Stimulated activated CD8-positive, alpha-beta memory T cell treated with anti-CD3 and anti-CD28 coated beads, Interleukin-4, amount 100 ng/mL, for 1 hour (primary cell): Measurements from ENCODE around the gene MIX23.

Source experiments
- DNase-seq, 2 donors: peaks; one replicate each; pipeline ENCODE4 v3.0.0-alpha.2; 2020; ENCODE audit warnings: low read depth in 2 of 2, low spot score in 1 of 2

Gene MIX23

GRCh38 chr3:122353215-122353614 is 29.8 kb downstream of the MIX23 start:
- no peak for DNase-seq

DNA sequence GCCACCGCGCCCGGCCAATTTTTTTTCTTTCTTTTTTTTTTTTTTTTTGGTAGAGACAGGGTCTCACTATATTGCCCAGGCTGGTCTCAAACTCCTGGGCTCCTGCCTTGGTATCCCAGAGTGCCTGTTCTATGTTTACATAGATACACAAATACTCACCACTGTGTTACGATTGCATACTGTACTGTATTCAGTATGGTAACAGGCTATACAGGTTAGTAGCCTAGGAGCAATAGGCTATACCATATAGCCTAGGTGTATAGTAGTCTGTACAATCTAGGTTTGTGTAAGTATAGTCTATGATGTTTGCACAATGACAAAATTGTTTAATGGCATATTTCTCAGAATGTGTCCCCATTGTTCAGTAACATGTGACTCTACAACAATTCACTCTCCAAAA is 31.4 kb downstream of the MIX23 start:
- DNase-seq = no peak

GRCh38 chr3:122350814-122351418 is 32.1 kb downstream of the MIX23 start:
- no peak for DNase-seq

- DNase-seq = no peak
Observed at GRCh38 chr3:122349171-122349570, 33.9 kb downstream of the MIX23 start.

- DNase-seq = no peak
Observed at GRCh38 chr3:122343654-122344053, 39.4 kb downstream of the MIX23 start.

GRCh38 chr3:122342803-122343202 is 40.2 kb downstream of the MIX23 start:
- no peak for DNase-seq

- DNase-seq = no peak
Observed at GRCh38 chr3:122332551-122332950, 50.5 kb downstream of the MIX23 start.

GRCh38 chr3:122331886-122332285 is 51.1 kb downstream of the MIX23 start:
- no peak for DNase-seq

- DNase-seq = no peak
Observed at GRCh38 chr3:122325769-122326168, 57.3 kb downstream of the MIX23 start.

- no peak for DNase-seq
Observed at GRCh38 chr3:122324871-122325323, 58.1 kb downstream of the MIX23 start, which contains the start of gene CSTA. Gene CSTA (plus strand): TSS chr3:122325248. CDS start chr3:122325293, 45 bp downstream.

GRCh38 chr3:122322095-122323075 is 60.6 kb downstream of the MIX23 start:
- DNase-seq = no peak

DNA sequence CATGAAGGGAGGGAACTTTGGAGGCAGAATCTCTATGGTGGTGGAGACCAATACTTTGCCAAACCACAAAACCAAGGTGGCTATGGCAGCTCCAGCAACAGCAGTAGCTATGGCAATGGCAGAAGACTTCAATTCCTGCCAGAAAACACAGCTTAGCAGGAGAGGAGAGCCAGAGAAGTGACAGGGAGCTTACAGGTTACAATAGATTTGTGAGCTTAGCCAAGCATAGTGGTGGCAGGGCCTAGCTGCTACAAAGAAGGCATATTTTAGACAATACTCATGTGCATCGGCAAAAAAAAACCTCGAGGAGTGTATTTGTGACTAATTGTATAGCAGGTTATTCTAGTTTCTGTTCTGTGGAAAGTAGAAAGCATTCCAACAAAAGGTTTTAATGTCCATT is 64.4 kb downstream of the MIX23 start:
- DNase-seq = no peak

DNA sequence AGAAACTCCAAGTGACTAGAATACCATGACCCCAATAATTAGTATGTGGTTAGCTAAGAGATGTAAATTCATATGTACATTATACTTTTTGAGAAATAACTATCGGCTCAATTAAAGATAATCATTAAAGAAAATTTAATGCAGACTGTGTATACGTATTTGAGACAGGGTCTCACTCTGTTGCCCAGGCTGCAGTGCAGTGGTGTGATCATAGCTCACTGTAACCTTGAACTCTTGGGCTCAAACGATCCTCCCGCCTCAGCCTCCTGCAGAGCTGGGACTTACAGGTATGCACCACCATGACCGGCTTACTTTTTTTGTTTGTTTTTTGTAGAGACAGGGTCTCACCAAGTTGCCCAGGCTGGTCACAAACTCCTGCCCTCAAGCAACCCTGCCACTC is 66.7 kb downstream of the MIX23 start:
- no peak for DNase-seq

GRCh38 chr3:122315619-122316018 is 67.4 kb downstream of the MIX23 start:
- DNase-seq = no peak

DNA sequence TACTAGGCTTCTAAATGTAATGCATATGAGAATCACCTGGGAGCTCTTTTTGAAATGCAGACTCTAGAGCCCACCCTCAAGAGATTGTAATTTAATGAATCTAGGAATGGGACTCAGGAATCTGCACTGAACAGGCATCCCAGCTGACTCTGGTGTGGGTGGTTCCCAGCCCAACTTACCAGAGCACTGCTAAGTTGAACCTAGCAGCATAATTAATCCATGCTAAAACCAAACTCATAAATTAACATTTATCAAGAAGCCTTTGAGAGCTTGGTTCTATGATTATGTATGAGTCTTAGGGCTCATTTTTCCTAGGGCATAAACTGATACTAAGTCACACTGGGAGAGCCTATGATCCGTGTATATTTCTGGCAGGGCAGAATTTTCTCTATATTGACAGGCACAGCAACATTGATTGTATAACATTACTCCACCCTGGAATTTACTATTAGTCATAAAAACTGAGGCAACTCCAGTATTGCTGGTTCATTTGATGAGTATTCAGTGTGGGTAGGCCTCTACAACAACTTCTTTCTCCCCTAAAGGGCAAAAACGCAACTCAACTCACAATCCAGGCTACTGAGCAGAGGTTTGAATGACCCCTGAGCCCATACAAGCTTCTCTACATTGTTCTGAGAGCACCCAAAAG is 68.7 kb downstream of the MIX23 start:
- no peak for DNase-seq

DNA sequence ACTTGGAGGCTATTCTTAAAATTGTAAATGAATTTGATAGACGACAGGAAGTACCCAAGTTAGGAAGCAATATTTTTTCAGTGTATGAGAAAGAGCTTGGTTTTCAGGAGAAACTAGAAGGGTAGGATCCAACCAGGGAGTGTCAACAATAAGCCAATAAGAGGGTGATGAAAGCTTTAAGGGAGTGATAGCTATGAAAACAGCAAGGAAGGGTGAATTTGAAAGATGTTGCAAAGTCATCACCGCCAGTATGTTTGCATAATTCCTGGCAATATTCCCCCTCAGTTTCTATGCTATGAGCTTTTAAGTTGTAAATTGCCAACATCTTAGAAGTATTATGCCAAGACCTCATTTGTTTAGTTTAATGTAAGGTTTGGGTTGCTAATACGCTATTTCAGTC is 69.8 kb downstream of the MIX23 start:
- DNase-seq = no peak

DNA sequence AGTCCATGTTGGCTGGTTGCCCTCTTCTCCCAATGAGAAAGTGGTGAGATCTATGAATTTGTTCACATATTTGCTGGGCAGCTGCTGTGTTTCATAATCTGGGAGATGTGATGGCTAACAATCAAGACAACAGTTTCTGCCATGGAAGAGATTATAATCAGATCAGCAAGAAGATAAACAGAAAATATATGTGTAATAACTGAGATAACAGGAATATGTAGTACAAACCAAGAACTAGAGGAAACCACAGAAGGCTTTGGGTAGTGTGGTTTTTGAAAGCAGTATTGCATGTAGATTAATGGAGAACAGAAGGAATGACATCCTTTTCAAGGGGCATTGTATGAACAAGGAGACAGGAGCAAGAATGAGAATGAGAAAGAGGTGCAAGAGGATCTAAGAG is 70.2 kb downstream of the MIX23 start:
- DNase-seq = no peak

DNA sequence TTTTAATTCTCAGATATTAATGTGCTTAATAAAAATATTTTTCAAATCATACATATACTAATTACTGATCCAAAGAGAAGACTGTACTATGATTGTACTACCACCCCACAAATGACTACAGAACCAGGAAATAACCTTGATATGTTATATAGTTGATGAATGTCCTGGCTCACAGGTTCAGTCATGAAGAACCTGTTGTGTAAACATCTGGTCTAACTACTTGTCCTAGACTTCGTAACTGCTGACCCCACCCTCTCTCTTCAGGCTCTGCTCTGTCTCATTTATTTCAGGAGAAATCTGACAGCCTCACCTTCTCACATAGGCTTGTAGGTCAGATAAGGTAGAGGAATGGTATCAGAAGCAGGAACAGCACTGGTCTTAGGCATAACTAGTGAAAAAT is 72.7 kb downstream of the MIX23 start:
- DNase-seq = no peak
